PC-9 (cell line): ENCODE measurements around the gene YIPF2. TPM values are rescaled to one million over a fixed set of nuclear protein-coding genes. Genes with fewer than 3 reads are reported as not detected.
A peak's percentile ranks its signal among the peaks of the same experiment; 100 is the strongest.
"Not testable (repeated sequence)": the region's sequence is repeated elsewhere in the genome, so short reads cannot be mapped to it uniquely, and the experiment has no call there.

ENCODE experiments used
- BruUV-seq: library from RNA; stranded (reverse); fragments of 400-500 nt; replicated peaks from 2 replicates; lab custom pipeline; 2021; lab: Mats Ljungman, UMichigan
- CTCF ChIA-PET: fragments of 300-600 bp; sonication (Branson Sonifier 250); formaldehyde crosslinking; loops from one replicate; lab custom pipeline; 2022; ENCODE audit warnings: antibody characterized with exemption; lab: Charles Lee
- POLR2A ChIA-PET: fragments of 300-600 bp; sonication (Branson Sonifier 250); formaldehyde crosslinking; loops from one replicate; lab custom pipeline; 2022; ENCODE audit warnings: antibody characterized with exemption; ENCODE audit not compliant: unreplicated experiment; lab: Charles Lee
- DNase-seq, 2 experiments: peaks; one replicate each; pipeline versions ENCODE4 v3.0.0 to v3.0.0-alpha.2; 2015 to 2022; ENCODE audit warnings: mixed read lengths in 1 of 2
- H2AFZ ChIP-seq: fragments of 200-600 bp; sonication (generic); 2 replicates; pipeline ENCODE4 v1.8.1; 2017; ENCODE audit warnings: antibody characterized with exemption
- H3F3A ChIP-seq: fragments of 200-600 bp; sonication (generic); 2 replicates; pipeline ENCODE4 v1.8.1; 2017; ENCODE audit warnings: antibody characterized with exemption, mild to moderate bottlenecking, low read depth; ENCODE audit not compliant: insufficient read depth
- H3K27ac ChIP-seq: fragments of 200-600 bp; sonication (generic); 2 replicates; pipeline ENCODE4 v1.6.1; 2016; ENCODE audit warnings: mixed run types
- H3K27me3 ChIP-seq: fragments of 200-600 bp; sonication (generic); 2 replicates; pipeline ENCODE4 v1.6.1; 2016; ENCODE audit warnings: low read depth, mixed run types; ENCODE audit not compliant: insufficient read depth
- H3K36me3 ChIP-seq: fragments of 200-600 bp; sonication (generic); 2 replicates; pipeline ENCODE4 v1.6.1; 2016; ENCODE audit warnings: low read depth, mixed run types
- H3K4me1 ChIP-seq: fragments of 200-600 bp; sonication (generic); replicated peaks from 2 replicates; pipeline ENCODE4 v1.6.1; 2016; ENCODE audit warnings: mixed run types; ENCODE audit not compliant: insufficient read depth
- H3K4me2 ChIP-seq: fragments of 200-600 bp; sonication (generic); 2 replicates; pipeline ENCODE4 v1.6.1; 2017; ENCODE audit warnings: mixed run types
- H3K4me3 ChIP-seq: fragments of 200-600 bp; sonication (generic); 2 replicates; pipeline ENCODE4 v1.6.1; 2016; ENCODE audit warnings: mixed run types
- H3K79me2 ChIP-seq: fragments of 200-600 bp; sonication (generic); 2 replicates; pipeline ENCODE4 v1.6.1; 2017; ENCODE audit warnings: low read depth, mixed run types
- H3K9me2 ChIP-seq: fragments of 200-600 bp; sonication (generic); 2 replicates; pipeline ENCODE4 v1.8.1; 2017; ENCODE audit warnings: mild to moderate bottlenecking; ENCODE audit not compliant: insufficient read depth
- H3K9me3 ChIP-seq: fragments of 200-600 bp; sonication (generic); 2 replicates; pipeline ENCODE4 v1.8.1; 2016; ENCODE audit warnings: low read depth; ENCODE audit not compliant: insufficient read depth
- H4K20me1 ChIP-seq: fragments of 200-600 bp; sonication (generic); 2 replicates; pipeline ENCODE4 v1.8.1; 2017; ENCODE audit not compliant: insufficient read depth
- EZH2 ChIP-seq: fragments of 200-600 bp; sonication (generic); IDR thresholded peaks from 2 replicates; pipeline ENCODE4 v1.8.0; 2017; ENCODE audit warnings: antibody characterized with exemption, low read depth
- intact Hi-C: fragments of 100-400 bp; cut with micrococcal nuclease; formaldehyde crosslinking; loops from one replicate; pipeline ENCODE4 v1.10.0; 2022; ENCODE audit not compliant: unreplicated experiment
- total RNA-seq: library from RNA; stranded (reverse); gene quantifications from 2 replicates; pipeline ENCODE4 v1.2.3, GENCODE V29; 2021
- TF ChIP-seq, protein P1 (sequence below): fragments of 200-600 bp; sonication (generic); conservative IDR thresholded peaks from 2 replicates; pipeline ENCODE4 v1.6.1; 2017; ENCODE audit warnings: mixed run types, antibody characterized with exemption, mild to moderate bottlenecking, moderate library complexity

YIPF2 gene
- total RNA-seq, 1 experiment from 2014 or later: 60.2 TPM

DNA sequence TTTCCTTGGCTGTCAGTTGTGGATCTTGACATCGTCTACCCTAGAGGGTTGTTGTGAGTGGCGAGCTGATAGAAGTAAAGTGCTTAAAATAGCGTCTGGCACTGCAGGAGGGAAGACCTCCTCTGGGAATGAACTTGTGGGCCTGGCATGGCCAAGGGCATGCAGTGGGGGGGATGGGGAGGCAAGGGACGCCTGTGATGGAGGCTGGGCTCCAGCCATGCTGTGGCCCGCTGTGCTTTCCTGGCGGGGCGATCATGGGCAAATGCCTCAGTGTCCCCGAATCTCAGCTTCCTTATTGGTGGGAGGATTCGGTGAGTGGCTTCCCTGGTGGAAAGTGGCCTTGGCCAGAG, 46.4 kb downstream of the YIPF2 start:
- H3K4me3 ChIP-seq: no peak overlapping the region
- H3K9me2 ChIP-seq: no peaks in the 10 kb centered on the region
- CTCF ChIA-PET: no interaction called here
- peaks cover 21% of the 10 kb centered on the region for H3K4me1 ChIP-seq
- DNase-seq: no peak
- H3F3A ChIP-seq: peaks cover 30% of the 10 kb centered on the region
- no peak for TF ChIP-seq EZH2
- TF ChIP-seq, protein P1, sequence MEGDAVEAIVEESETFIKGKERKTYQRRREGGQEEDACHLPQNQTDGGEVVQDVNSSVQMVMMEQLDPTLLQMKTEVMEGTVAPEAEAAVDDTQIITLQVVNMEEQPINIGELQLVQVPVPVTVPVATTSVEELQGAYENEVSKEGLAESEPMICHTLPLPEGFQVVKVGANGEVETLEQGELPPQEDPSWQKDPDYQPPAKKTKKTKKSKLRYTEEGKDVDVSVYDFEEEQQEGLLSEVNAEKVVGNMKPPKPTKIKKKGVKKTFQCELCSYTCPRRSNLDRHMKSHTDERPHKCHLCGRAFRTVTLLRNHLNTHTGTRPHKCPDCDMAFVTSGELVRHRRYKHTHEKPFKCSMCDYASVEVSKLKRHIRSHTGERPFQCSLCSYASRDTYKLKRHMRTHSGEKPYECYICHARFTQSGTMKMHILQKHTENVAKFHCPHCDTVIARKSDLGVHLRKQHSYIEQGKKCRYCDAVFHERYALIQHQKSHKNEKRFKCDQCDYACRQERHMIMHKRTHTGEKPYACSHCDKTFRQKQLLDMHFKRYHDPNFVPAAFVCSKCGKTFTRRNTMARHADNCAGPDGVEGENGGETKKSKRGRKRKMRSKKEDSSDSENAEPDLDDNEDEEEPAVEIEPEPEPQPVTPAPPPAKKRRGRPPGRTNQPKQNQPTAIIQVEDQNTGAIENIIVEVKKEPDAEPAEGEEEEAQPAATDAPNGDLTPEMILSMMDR: no peak
- no peak overlapping the region for H3K27ac ChIP-seq
- intact Hi-C loops: no loop called here
- H3K36me3 ChIP-seq: no peaks in the 10 kb centered on the region
- POLR2A ChIA-PET: interaction anchor here (0.7 kb wide), 1 partner anchor 1828 kb away, joined by 3 read pairs; no protein-coding TSS in a partner anchor
- no peaks in the 10 kb centered on the region for H3K27me3 ChIP-seq
- H4K20me1 ChIP-seq: no peaks in the 10 kb centered on the region; the same call in 1 of the 2 replicates
- no peak overlapping the region for H2AFZ ChIP-seq
- peaks cover 71% of the 10 kb centered on the region for H3K79me2 ChIP-seq
- BruUV-seq: no TSS peak
- H3K4me2 ChIP-seq: no peak overlapping the region
- no peaks in the 10 kb centered on the region for H3K9me3 ChIP-seq

DNA sequence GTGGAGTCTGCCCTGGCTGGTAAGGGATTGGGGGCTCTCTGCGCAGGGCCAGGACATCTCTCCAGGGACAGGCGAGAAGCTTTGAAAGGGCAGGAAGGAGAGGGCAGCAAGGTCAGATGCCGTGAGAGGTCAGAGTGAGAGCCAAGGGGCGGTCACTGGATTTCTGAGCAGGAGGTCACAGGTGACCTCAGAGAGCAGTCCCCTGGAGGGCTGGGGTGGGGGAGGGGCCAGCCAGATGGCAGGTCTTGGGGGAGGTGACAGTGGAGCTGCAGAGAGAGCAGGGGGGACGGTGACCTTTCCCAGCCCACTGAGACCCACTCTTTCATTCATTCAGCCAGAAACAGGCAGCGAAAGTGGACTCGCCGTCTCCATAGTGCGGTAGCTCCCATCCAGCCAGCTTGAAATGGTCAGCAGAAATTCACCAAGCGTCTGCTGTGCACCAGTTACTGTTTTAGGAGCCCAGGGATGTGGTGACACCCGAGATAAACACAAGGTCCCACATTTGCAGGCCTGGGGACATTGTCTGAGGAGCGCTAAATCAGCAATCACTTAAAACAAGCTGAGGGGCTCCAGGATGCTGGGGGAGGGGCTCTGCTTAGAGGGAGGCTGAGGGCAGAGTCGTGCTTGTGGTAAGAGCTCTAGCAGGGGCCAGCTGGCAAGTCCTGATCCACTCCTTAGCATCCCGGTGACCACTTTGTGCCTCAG, 46.9 kb downstream of the YIPF2 start:
- no peak for DNase-seq
- POLR2A ChIA-PET: interaction anchor here (0.7 kb wide), 1 partner anchor 1828 kb away, joined by 3 read pairs; no protein-coding TSS in a partner anchor
- intact Hi-C loops: no loop called here

GRCh38 chr19:10878253-10878652, 50.2 kb downstream of the YIPF2 start:
- intact Hi-C loops: no loop called here
- no peaks in the 10 kb centered on the region for H3K27me3 ChIP-seq
- no peaks in the 10 kb centered on the region for H3K36me3 ChIP-seq
- ChIA-PET CTCF (no interaction called here), POLR2A (no interaction called here)
- H3K4me2 ChIP-seq: no peak overlapping the region
- no peak for TF ChIP-seq EZH2
- TF ChIP-seq, protein P1: no peak
- H3K9me3 ChIP-seq: no peaks in the 10 kb centered on the region
- no peak overlapping the region for H2AFZ ChIP-seq
- H3K4me3 ChIP-seq: no peak overlapping the region
- H3F3A ChIP-seq: peaks cover 12% of the 10 kb centered on the region; the same call in 1 of the 2 replicates
- no TSS peak for BruUV-seq
- H3K9me2 ChIP-seq: no peaks in the 10 kb centered on the region
- DNase-seq: no peak
- peak overlapping the region; percentile 67 for H3K27ac ChIP-seq
- H3K4me1 ChIP-seq: peaks cover 24% of the 10 kb centered on the region
- H4K20me1 ChIP-seq: no peaks in the 10 kb centered on the region
- H3K79me2 ChIP-seq: peaks cover 86% of the 10 kb centered on the region

More for the DNA sequence above, 46.9 kb downstream of the YIPF2 start:
- peaks cover 21% of the 10 kb centered on the region for H3K4me1 ChIP-seq
- H4K20me1 ChIP-seq: no peaks in the 10 kb centered on the region
- H3K27ac ChIP-seq: no peak overlapping the region
- H2AFZ ChIP-seq: no peak overlapping the region
- TF ChIP-seq, protein P1: no peak
- TF ChIP-seq EZH2: no peak
- no TSS peak for BruUV-seq
- no peaks in the 10 kb centered on the region for H3K27me3 ChIP-seq
- no peak overlapping the region for H3K4me3 ChIP-seq
- no peak overlapping the region for H3K4me2 ChIP-seq
- H3F3A ChIP-seq: peaks cover 30% of the 10 kb centered on the region
- H3K79me2 ChIP-seq: peaks cover 71% of the 10 kb centered on the region
- CTCF ChIA-PET: no interaction called here
- H3K36me3 ChIP-seq: no peaks in the 10 kb centered on the region
- no peaks in the 10 kb centered on the region for H3K9me3 ChIP-seq
- H3K9me2 ChIP-seq: no peaks in the 10 kb centered on the region

- H3K4me1 ChIP-seq: peaks cover 30% of the 10 kb centered on the region
- H3K27ac ChIP-seq: peak overlapping the region; percentile 67; the same call in 1 of the 2 replicates
- POLR2A ChIA-PET, H3K36me3 ChIP-seq, H3K27me3 ChIP-seq, H3K4me3 ChIP-seq, H3K9me2 ChIP-seq, H2AFZ ChIP-seq, H3K4me2 ChIP-seq, H3K9me3 ChIP-seq, H4K20me1 ChIP-seq, CTCF ChIA-PET, intact Hi-C loops, BruUV-seq, DNase-seq: not testable (repeated sequence)
- peaks cover 86% of the 10 kb centered on the region for H3K79me2 ChIP-seq
- peaks cover 19% of the 10 kb centered on the region; the same call in 1 of the 2 replicates for H3F3A ChIP-seq
Observed at GRCh38 chr19:10877608-10878007, 50.8 kb downstream of the YIPF2 start.
